Calu3 (cell line): ENCODE data around the gene GPR156. TPM values are rescaled to one million over a fixed set of nuclear protein-coding genes. Genes with fewer than 3 reads are reported as not detected.
A peak's percentile ranks its signal among the peaks of the same experiment; 100 is the strongest.

Experiments
- Bru-seq: library from RNA; stranded (reverse); fragments of 400-500 nt; gene quantifications from one replicate; lab custom pipeline; 2021; lab: Mats Ljungman, UMichigan
- BruChase-seq, 2 experiments: library from RNA; stranded (reverse); fragments of 400-500 nt; gene quantifications; one replicate each; lab custom pipeline; 2021; lab: Mats Ljungman, UMichigan
- BruUV-seq: library from RNA; stranded (reverse); fragments of 400-500 nt; replicated peaks from 2 replicates; lab custom pipeline; 2021; lab: Mats Ljungman, UMichigan
- CTCF ChIA-PET: fragments of 300-600 bp; sonication (Branson Sonifier 250); formaldehyde crosslinking; loops from one replicate; lab custom pipeline; 2022; ENCODE audit warnings: antibody characterized with exemption; lab: Charles Lee
- DNase-seq: peaks from one replicate; pipeline ENCODE4 v3.0.0; 2022
- H3K27ac Mint-ChIP-seq: one replicate; pipeline ENCODE4 v1.8.0; 2022; ENCODE audit warnings: mixed read lengths; ENCODE audit not compliant: unreplicated experiment
- H3K27me3 Mint-ChIP-seq: one replicate; pipeline ENCODE4 v1.8.0; 2022; ENCODE audit warnings: mixed read lengths; ENCODE audit not compliant: unreplicated experiment
- H3K36me3 Mint-ChIP-seq: one replicate; pipeline ENCODE4 v1.8.0; 2022; ENCODE audit warnings: mild to moderate bottlenecking, moderate library complexity, mixed read lengths; ENCODE audit not compliant: insufficient read depth, unreplicated experiment
- H3K4me1 Mint-ChIP-seq: one replicate; pipeline ENCODE4 v1.8.0; 2022; ENCODE audit warnings: mild to moderate bottlenecking, low read depth, mixed read lengths; ENCODE audit not compliant: unreplicated experiment
- H3K4me3 Mint-ChIP-seq: one replicate; pipeline ENCODE4 v1.8.0; 2022; ENCODE audit warnings: mild to moderate bottlenecking, low read depth, moderate library complexity, mixed read lengths; ENCODE audit not compliant: unreplicated experiment
- H3K9me3 Mint-ChIP-seq: one replicate; pipeline ENCODE4 v1.8.0; 2022; ENCODE audit warnings: low read depth, mixed read lengths; ENCODE audit not compliant: unreplicated experiment
- CTCF ChIP-seq: fragments of 200-600 bp; IDR thresholded peaks from one replicate; pipeline ENCODE4 v1.8.0; 2022; ENCODE audit warnings: antibody characterized with exemption; ENCODE audit not compliant: unreplicated experiment
- intact Hi-C: fragments of 100-400 bp; cut with micrococcal nuclease; formaldehyde crosslinking; loops from one replicate; pipeline ENCODE4 v1.10.0; 2022; ENCODE audit not compliant: unreplicated experiment
- long read RNA-seq: library from polyadenylated mRNA; stranded (forward); transcript quantifications from one replicate; pipeline ENCODE4 v2.0.0, GENCODE V29; 2022
- total RNA-seq: library from RNA; stranded (reverse); gene quantifications from 2 replicates; pipeline ENCODE4 v1.2.3, GENCODE V29; 2022

The GPR156 gene
- 0.45 and 0.64 TPM in 2 replicates for total RNA-seq
- Bru-seq, nascent RNA, result percentile 30 among the genes with signal in this experiment
- percentile 29 among the genes with signal in this experiment for BruChase-seq, experiment 1, labeled RNA remaining after a 6-hour chase
- percentile 33 among the genes with signal in this experiment for BruChase-seq, experiment 2, labeled RNA remaining after a 2-hour chase
- long read RNA-seq, result 0 reads

- Mint-ChIP-seq H3K4me1 (peaks cover 18% of the 10 kb centered on the region), H3K27ac (peak within 1 kb of the TSS; percentile 57), H3K9me3 (no peaks in the 10 kb centered on the region), H3K27me3 (peaks cover 12% of the 10 kb centered on the region), H3K36me3 (no peaks in the 10 kb centered on the region), H3K4me3 (peak within 1 kb of the TSS; percentile 49)
- CTCF ChIA-PET, result no interaction called here
- intact Hi-C loops, result no loop called here
- no TSS peak for BruUV-seq
- peak; percentile 26 for DNase-seq
- TF ChIP-seq CTCF, result no peak
These were observed at the start of gene GPR156 for GRCh38 chr3:120284747-120285507. TSS of gene GPR156 (minus strand) at chr3:120285222. CDS start at chr3:120244098, 41,124 bp downstream.

- H3K4me1 Mint-ChIP-seq, result no peaks in the 10 kb centered on the region
- no peaks in the 10 kb centered on the region for H3K36me3 Mint-ChIP-seq
- no peak for DNase-seq
- H3K9me3 Mint-ChIP-seq, result no peaks in the 10 kb centered on the region
- BruUV-seq, result no TSS peak
- no peak overlapping the region for H3K27ac Mint-ChIP-seq
- CTCF ChIA-PET, result no interaction called here
- intact Hi-C loops, result no loop called here
- no peaks in the 10 kb centered on the region for H3K27me3 Mint-ChIP-seq
- TF ChIP-seq CTCF, result no peak
- no peak overlapping the region for H3K4me3 Mint-ChIP-seq
These were observed 47.6 kb upstream of the GPR156 start for GRCh38 chr3:120332646-120333045.

- H3K27ac Mint-ChIP-seq, result no peak overlapping the region
- TF ChIP-seq CTCF, result no peak
These were observed 46.1 kb upstream of the GPR156 start for GRCh38 chr3:120331076-120331475.

GRCh38 chr3:120326784-120327183 is 41.8 kb upstream of the GPR156 start:
- no peak for DNase-seq
- CTCF ChIA-PET, result no interaction called here
- no TSS peak for BruUV-seq
- intact Hi-C loops, result no loop called here
- H3K36me3 Mint-ChIP-seq, result no peaks in the 10 kb centered on the region
- H3K9me3 Mint-ChIP-seq, result no peaks in the 10 kb centered on the region
- H3K27me3 Mint-ChIP-seq, result no peaks in the 10 kb centered on the region
- no peak overlapping the region for H3K4me3 Mint-ChIP-seq
- no peaks in the 10 kb centered on the region for H3K4me1 Mint-ChIP-seq
- TF ChIP-seq CTCF, result no peak
- no peak overlapping the region for H3K27ac Mint-ChIP-seq

More at GRCh38 chr3:120331076-120331475, 46.1 kb upstream of the GPR156 start:
- CTCF ChIA-PET, result no interaction called here
- Mint-ChIP-seq H3K4me3 (no peak overlapping the region), H3K9me3 (no peaks in the 10 kb centered on the region), H3K4me1 (no peaks in the 10 kb centered on the region), H3K36me3 (no peaks in the 10 kb centered on the region), H3K27me3 (no peaks in the 10 kb centered on the region)
- intact Hi-C loops, result no loop called here
- DNase-seq, result no peak
- BruUV-seq, result no TSS peak
